OCI-LY7 (cell line): ENCODE results near the gene VPS13D. TPM values are rescaled to one million over a fixed set of nuclear protein-coding genes. Genes with fewer than 3 reads are reported as not detected.

Source experiments
- BruUV-seq: library from RNA; stranded (reverse); fragments of 400-500 nt; replicated peaks from 2 replicates; lab custom pipeline; 2021; lab: Mats Ljungman, UMichigan
- CTCF ChIA-PET: fragments of 300-600 bp; sonication (Branson Sonifier 250); formaldehyde crosslinking; loops from one replicate; lab custom pipeline; 2022; ENCODE audit warnings: antibody characterized with exemption; ENCODE audit not compliant: unreplicated experiment; lab: Charles Lee
- POLR2A ChIA-PET: fragments of 300-600 bp; sonication (Branson Sonifier 250); formaldehyde crosslinking; loops from one replicate; lab custom pipeline; 2022; ENCODE audit warnings: antibody characterized with exemption; lab: Charles Lee
- DNase-seq: peaks from one replicate; pipeline ENCODE4 v3.0.0-alpha.2; 2015; ENCODE audit warnings: low spot score
- H2AFZ ChIP-seq: fragments of 200-600 bp; sonication (generic), shearing (Covaris generic); 2 replicates; pipeline ENCODE4 v1.6.1; 2014; ENCODE audit warnings: mild to moderate bottlenecking, antibody characterized with exemption, low read length, moderate library complexity
- H3K27ac ChIP-seq: fragments of 200-600 bp; sonication (generic); 2 replicates; pipeline ENCODE4 v1.5.1; 2014; ENCODE audit warnings: mixed run types, low read depth, mild to moderate bottlenecking, moderate library complexity, low read length, inconsistent platforms; ENCODE audit not compliant: poor library complexity, severe bottlenecking
- H3K36me3 ChIP-seq: fragments of 200-600 bp; sonication (generic); 2 replicates; pipeline ENCODE4 v1.6.1; 2014; ENCODE audit warnings: mild to moderate bottlenecking, antibody characterized with exemption, low read length, moderate library complexity, mixed read lengths; ENCODE audit not compliant: insufficient read depth
- H3K4me1 ChIP-seq: fragments of 200-600 bp; sonication (generic); 2 replicates; pipeline ENCODE4 v1.5.1; 2014; ENCODE audit warnings: mild to moderate bottlenecking, low read length; ENCODE audit not compliant: insufficient read depth, poor library complexity, severe bottlenecking
- H3K4me2 ChIP-seq: fragments of 200-600 bp; sonication (generic); 2 replicates; pipeline ENCODE4 v1.6.1; 2014; ENCODE audit warnings: mild to moderate bottlenecking, low read length
- H3K4me3 ChIP-seq: fragments of 200-600 bp; sonication (generic); 2 replicates; pipeline ENCODE4 v1.5.1; 2014; ENCODE audit warnings: mild to moderate bottlenecking, low read depth, low read length; ENCODE audit not compliant: poor library complexity, severe bottlenecking
- H3K79me2 ChIP-seq: fragments of 200-600 bp; sonication (generic); 2 replicates; pipeline ENCODE4 v1.6.1; 2016; ENCODE audit warnings: low read depth, mild to moderate bottlenecking, low read length, moderate library complexity, mixed read lengths; ENCODE audit not compliant: insufficient read depth
- H3K9me2 ChIP-seq: fragments of 200-600 bp; sonication (generic); 2 replicates; pipeline ENCODE4 v1.6.1; 2016; ENCODE audit warnings: mild to moderate bottlenecking, low read length, mixed read lengths; ENCODE audit not compliant: insufficient read depth
- H3K9me3 ChIP-seq: fragments of 200-600 bp; sonication (generic); 2 replicates; pipeline ENCODE4 v1.6.1; 2014; ENCODE audit warnings: mild to moderate bottlenecking, mixed run types, low read length, mixed read lengths
- H4K20me1 ChIP-seq: fragments of 200-600 bp; sonication (generic); 2 replicates; pipeline ENCODE4 v1.6.1; 2014; ENCODE audit warnings: mild to moderate bottlenecking, antibody characterized with exemption, low read length, moderate library complexity, mixed read lengths; ENCODE audit not compliant: insufficient read depth
- EZH2phosphoT487 ChIP-seq: fragments of 200-600 bp; sonication (generic); IDR thresholded peaks from 2 replicates; pipeline ENCODE4 v1.6.1; 2018; ENCODE audit warnings: low read depth, borderline replicate concordance, mild to moderate bottlenecking, mixed run types, antibody characterized with exemption, low read length, moderate library complexity, mixed read lengths
- intact Hi-C: fragments of 100-400 bp; cut with micrococcal nuclease; formaldehyde crosslinking; loops from one replicate; pipeline ENCODE4 v1.10.0; 2022; ENCODE audit not compliant: unreplicated experiment
- total RNA-seq, 2 experiments: library from RNA; depleted of rRNA in 1 of 2; stranded (reverse); fragments of >200 nt in 1 of 2; shearing (Covaris generic) in 1 of 2; gene quantifications; 2 replicates each; pipeline ENCODE4 v1.2.3, GENCODE V29; 2014 to 2022
- TF ChIP-seq, protein P1 (sequence below): fragments of 200-600 bp; sonication (generic); conservative IDR thresholded peaks from 2 replicates; pipeline ENCODE4 v1.5.1; 2014; ENCODE audit warnings: mild to moderate bottlenecking, antibody characterized with exemption, low read length, moderate library complexity, mixed read lengths

Gene VPS13D
- total RNA-seq, 2 experiments from 2014 or later: 23.9 to 39.2 TPM

- Histone ChIP-seq H3K4me1 (no peaks in the 10 kb centered on the region), H3K27ac (no peak overlapping the region), H3K9me3 (no peaks in the 10 kb centered on the region), H3K36me3 (peaks cover 20% of the 10 kb centered on the region; the same call in 1 of the 2 replicates), H2AFZ (no peak overlapping the region), H3K9me2 (no peaks in the 10 kb centered on the region), H3K4me2 (no peak overlapping the region), H3K4me3 (no peak overlapping the region), H4K20me1 (no peaks in the 10 kb centered on the region), H3K79me2 (no peaks in the 10 kb centered on the region)
- ChIA-PET CTCF (no interaction called here), POLR2A (no interaction called here)
- BruUV-seq: TSS peak; percentile 30
- DNase-seq: no peak
- TF ChIP-seq EZH2phosphoT487: no peak
- TF ChIP-seq, protein P1, sequence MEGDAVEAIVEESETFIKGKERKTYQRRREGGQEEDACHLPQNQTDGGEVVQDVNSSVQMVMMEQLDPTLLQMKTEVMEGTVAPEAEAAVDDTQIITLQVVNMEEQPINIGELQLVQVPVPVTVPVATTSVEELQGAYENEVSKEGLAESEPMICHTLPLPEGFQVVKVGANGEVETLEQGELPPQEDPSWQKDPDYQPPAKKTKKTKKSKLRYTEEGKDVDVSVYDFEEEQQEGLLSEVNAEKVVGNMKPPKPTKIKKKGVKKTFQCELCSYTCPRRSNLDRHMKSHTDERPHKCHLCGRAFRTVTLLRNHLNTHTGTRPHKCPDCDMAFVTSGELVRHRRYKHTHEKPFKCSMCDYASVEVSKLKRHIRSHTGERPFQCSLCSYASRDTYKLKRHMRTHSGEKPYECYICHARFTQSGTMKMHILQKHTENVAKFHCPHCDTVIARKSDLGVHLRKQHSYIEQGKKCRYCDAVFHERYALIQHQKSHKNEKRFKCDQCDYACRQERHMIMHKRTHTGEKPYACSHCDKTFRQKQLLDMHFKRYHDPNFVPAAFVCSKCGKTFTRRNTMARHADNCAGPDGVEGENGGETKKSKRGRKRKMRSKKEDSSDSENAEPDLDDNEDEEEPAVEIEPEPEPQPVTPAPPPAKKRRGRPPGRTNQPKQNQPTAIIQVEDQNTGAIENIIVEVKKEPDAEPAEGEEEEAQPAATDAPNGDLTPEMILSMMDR: no peak
- intact Hi-C loops: no loop called here
These were observed 167.9 kb downstream of the VPS13D start for GRCh38 chr1:12397462-12398450.

DNA sequence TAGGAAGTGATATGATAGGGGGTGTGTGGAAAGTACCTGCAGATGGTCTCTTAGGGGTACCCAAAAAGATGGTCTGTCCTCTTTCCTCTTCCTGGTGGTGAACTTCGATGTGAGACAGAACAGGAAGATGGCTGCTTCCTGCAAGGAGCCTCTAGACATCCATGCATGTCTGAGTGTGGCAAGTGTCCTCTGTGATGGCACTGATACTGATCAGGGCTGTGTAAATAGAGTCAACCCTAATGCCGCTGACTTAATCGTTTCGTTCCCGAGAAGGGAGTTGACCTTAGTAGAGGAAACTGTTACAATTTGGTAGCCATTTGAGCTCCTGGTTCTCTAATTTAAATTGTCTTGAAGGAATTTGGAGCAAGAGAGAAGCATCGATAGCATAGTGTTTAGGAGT, 168.6 kb downstream of the VPS13D start:
- no peak overlapping the region for H3K27ac ChIP-seq
- H3K4me3 ChIP-seq: no peak overlapping the region
- no TSS peak for BruUV-seq
- ChIA-PET CTCF (no interaction called here), POLR2A (no interaction called here)
- DNase-seq: no peak
- TF ChIP-seq EZH2phosphoT487: no peak
- TF ChIP-seq, protein P1: no peak
- no peaks in the 10 kb centered on the region for H4K20me1 ChIP-seq
- no peaks in the 10 kb centered on the region for H3K9me2 ChIP-seq
- intact Hi-C loops: no loop called here
- peaks cover 27% of the 10 kb centered on the region; the same call in 1 of the 2 replicates for H3K36me3 ChIP-seq
- H3K4me1 ChIP-seq: no peaks in the 10 kb centered on the region
- no peaks in the 10 kb centered on the region for H3K9me3 ChIP-seq
- no peak overlapping the region for H3K4me2 ChIP-seq
- H2AFZ ChIP-seq: no peak overlapping the region
- no peaks in the 10 kb centered on the region for H3K79me2 ChIP-seq
